ENCODE results near the gene HDAC4.

The HDAC4 gene

GRCh38 chr2:239120664-239121063 lies 280.2 kb downstream of the HDAC4 start:
- no peak for DNase-seq (ENCODE audit: low spot score)

DNA sequence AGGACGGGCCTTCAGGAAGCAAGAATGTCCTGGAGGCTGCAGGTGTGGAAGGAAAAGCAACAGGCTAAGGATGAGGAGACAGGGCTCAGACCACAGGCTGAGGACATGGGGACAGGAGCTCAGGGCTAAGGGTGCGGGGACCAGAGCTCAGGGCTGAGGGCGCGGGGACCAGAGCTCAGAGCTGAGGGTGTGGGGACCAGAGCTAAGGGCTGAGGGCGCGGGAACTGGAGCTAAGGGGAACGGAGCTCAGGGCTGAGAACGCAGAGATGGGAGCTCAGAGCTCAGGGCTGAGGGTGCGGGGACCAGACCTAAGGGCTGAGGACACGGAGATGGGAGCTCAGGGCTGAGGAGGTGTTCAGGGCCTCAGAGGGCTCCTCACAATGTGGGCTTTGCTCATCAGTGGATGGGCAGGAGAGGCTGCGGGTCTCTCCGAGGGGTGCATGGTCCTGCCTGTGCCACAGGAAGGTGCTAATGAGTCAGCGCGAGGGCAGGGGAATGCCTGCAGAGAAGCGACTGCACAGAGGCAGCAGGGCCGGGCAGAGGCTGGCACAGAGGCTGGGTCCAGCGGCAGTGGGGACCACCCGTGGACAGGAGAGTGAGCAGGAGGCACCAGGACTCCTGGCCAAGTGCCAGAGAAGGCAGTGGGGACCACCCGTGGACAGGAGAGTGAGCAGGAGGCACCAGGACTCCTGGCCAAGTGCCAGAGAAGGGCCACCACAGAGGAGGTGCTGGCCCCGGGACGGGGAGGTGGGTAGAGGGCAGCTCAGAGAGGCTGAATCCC lies 281.3 kb downstream of the HDAC4 start:
- DNase-seq (ENCODE audit: low spot score) = no peak

DNA sequence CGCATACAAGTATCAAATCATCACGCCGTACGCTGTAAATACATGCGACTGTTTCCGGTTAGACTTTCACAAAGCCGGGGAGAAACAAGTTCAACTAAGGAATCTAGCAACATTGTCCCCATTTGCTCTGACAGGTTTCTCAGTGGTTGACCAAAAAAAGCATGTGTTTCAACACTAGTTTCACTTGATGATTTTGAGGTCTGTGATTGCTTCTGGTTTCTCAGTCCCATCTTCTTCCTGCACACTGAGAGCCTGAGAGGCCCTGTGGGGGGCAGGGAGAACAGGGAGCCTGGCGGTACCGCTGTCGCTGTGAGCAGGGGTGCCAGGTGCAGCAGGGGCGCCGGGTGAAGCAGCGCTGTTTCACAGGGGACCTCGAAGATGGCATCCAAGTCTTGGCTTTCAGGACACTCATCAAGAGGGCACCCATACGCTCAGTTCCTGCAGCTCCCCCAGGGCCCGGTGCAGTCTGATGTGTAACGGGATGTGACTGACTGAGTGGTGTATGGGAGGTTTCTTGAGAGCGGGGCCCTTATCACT lies 282.1 kb downstream of the HDAC4 start:
- DNase-seq (ENCODE audit: low spot score) = no peak

- no peak for DNase-seq (ENCODE audit: low spot score)
Observed at GRCh38 chr2:239118264-239118663, 282.6 kb downstream of the HDAC4 start.

GRCh38 chr2:239117831-239118230 lies 283.0 kb downstream of the HDAC4 start:
- DNase-seq (ENCODE audit: low spot score) = no peak

- DNase-seq (ENCODE audit: low spot score) = no peak
Observed at GRCh38 chr2:239116456-239117246, 284.2 kb downstream of the HDAC4 start.

DNA sequence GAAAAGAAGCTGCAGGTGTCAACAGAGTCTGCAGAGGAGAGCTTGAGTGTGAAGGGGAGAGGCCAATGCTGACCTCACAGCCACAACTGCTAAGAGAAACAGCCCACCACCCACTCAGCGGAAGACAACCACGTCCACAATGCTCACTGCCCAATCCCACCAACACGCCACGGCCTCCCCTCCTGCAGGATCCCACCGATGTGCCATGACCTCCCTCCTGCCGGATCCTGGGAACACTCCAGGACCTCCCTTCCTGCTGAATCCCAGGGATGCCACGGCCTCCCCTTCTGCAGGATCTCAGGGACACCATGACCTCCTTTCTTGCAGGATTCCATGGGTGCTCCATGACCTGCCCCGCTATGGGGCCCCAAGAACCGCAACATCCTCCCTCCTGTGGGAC lies 285.2 kb downstream of the HDAC4 start:
- DNase-seq (ENCODE audit: low spot score) = no peak

GRCh38 chr2:239114616-239115265 lies 286.1 kb downstream of the HDAC4 start:
- DNase-seq (ENCODE audit: low spot score) = no peak

GRCh38 chr2:239114119-239114581 lies 286.7 kb downstream of the HDAC4 start:
- no peak for DNase-seq (ENCODE audit: low spot score)

DNA sequence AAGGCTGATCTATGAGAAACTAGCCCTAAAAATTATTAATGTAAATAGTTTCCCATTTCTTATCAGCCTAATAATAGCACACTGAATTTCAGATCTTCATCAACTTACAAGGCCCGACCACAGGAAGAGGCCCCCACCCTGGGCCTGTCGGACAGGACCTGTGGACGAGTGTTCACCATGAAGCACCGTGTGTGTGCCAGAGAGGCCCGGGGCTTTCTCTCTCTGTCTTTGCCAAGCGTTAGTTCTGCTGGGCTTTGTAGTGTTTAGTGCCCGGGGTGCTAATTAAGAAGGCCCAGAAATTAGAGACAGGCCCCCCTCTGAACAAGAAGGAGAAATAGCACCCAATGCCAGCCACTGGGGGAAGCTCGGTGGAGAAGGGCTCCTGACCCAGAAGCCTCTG lies 287.2 kb downstream of the HDAC4 start:
- no peak for DNase-seq (ENCODE audit: low spot score)

DNA sequence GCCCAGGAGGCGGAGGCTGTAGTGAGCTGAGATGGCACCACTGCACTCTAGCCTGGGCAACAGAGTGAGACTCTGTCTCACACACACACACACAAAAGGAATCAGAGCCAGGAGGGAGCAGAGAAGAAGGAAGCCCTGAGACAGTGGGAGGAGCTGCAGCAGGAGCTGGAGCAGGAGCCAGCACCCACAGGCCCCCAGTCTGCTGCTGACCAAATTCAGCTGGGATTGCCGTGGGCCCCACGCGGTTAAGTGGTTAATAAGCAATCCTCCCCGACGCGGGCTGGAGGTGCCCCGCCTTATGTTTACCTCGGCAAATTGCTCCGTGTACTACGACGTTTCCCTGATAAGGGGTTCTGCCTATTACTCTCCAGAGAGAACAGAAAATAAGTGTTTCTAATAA lies 287.6 kb downstream of the HDAC4 start:
- DNase-seq (ENCODE audit: low spot score) = no peak

DNA sequence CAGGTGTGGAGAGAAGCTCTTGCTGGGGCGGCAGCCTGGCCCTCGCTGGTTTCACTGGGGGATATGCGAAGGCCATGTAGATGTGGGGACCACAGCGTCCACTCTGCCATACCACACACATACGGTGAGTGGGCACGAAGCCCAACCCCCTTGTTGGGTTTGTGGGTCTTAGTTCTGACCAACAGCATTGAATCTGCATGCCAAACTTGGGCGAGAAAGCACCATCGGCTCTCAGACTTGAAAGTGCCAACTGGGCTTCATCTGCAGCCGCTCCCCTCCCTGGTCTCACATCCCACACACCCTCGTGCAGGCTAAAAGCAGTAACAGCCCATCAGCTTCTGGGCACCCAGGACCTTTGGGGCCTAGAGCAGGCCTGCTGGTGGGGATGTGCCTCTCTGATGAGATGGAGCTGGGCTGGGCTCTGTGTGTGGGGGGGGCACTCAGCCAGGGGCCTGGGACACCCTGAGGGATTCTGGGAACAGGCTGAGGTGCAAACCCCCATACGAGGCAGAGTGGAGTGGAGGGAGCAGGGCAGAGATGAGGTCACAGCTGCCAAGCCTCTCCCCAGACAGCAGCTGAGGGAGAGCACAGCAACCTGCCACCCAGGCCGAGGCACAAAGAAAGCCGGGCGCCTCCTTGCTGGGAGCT lies 288.6 kb downstream of the HDAC4 start:
- DNase-seq (ENCODE audit: low spot score) = no peak

- no peak for DNase-seq (ENCODE audit: low spot score)
Observed at GRCh38 chr2:239111401-239112100, 289.3 kb downstream of the HDAC4 start.

DNA sequence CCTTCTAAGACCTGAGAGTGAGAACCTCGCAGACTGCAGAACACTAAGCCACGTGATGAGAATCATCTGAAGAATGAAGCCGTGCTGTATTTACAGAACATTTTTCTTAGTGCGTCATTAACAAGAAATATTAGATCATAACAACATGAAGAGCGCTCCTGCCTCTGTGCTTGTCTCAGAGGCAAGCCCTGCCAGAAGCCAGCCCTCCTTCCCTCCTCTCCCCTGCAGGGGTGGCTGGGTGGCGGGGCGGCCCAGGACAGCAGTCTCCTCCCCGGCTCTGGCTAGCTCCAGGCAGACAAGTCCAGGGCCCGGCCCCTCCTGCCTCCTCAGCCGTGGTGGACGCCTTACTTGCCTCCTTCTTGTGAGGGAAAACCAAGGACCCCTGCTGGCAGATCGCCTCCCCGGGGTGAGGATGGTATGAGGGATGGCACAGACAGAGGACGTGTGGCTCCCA lies 290.2 kb downstream of the HDAC4 start:
- no peak for DNase-seq (ENCODE audit: low spot score)

DNA sequence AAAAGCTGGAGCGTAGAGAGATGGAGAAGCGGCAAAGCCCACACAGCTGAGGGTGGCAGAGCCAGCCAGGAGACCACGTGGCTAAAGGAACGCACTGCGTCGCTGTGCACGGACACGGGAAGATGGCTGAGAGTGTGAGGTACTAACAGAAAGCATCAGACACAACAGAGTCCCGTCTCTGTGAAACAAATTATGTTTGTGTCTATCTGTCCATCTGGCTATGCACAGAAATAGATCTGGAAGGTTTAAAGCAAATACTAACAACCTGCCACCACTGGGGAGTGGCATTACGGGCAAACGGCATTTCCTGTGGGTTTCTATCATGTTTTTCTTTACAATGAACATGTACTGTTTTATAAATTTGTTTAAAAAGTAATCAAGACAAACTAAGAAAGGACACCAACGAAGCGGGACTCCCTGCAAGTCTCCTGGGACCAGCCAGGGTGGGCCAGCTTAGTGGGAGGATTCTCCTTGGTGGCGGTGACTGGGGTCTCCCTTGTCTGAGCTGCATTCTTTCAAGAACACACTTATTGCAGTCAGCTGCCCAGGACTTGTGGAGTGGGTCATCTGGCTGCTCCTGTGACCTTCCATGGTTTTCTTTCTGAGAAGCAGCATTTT lies 290.8 kb downstream of the HDAC4 start:
- no peak for DNase-seq (ENCODE audit: low spot score)

GRCh38 chr2:239109041-239109927 lies 291.5 kb downstream of the HDAC4 start:
- DNase-seq (ENCODE audit: low spot score) = no peak

GRCh38 chr2:239108459-239108858 lies 292.4 kb downstream of the HDAC4 start:
- DNase-seq (ENCODE audit: low spot score) = no peak

DNA sequence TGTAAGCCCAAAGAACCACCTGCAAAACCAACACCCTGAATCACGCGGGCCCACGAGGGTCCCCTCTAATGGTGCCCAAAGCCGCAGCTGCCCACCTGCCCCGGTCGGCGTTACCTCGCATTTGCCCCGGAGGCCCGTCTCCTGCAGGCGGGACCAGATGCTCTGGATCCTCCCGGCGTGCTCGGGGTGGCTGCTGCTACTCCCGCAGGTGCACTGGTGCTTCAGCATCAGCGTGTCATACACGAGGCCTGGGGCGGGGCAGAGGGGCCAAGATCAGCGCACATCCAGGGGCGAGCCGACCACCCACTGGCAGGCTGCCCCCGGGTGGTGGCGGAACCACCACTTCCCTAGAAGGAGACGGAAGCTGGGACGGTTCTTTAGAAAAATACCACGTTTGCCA lies 292.9 kb downstream of the HDAC4 start:
- no peak for DNase-seq (ENCODE audit: low spot score)

GRCh38 chr2:239106966-239107365 lies 293.9 kb downstream of the HDAC4 start:
- no peak for DNase-seq (ENCODE audit: low spot score)
